GM19351 (cell line): ENCODE results near the gene MYO1D.

Experiments
- ATAC-seq: cut with Tn5 transposase; IDR thresholded peaks from one replicate; pipeline ENCODE4 v1.9.1; 2021; ENCODE audit warnings: mild to moderate bottlenecking, moderate library complexity; ENCODE audit not compliant: unreplicated experiment

Gene MYO1D

GRCh38 chr17:32786169-32786568 lies 90.8 kb downstream of the MYO1D start:
- ATAC-seq, result no peak

GRCh38 chr17:32784113-32784512 lies 92.8 kb downstream of the MYO1D start:
- no peak for ATAC-seq

- no peak for ATAC-seq
Measured at GRCh38 chr17:32783602-32784001, 93.3 kb downstream of the MYO1D start.

- ATAC-seq, result no peak
Measured at GRCh38 chr17:32780721-32781120, 96.2 kb downstream of the MYO1D start.

GRCh38 chr17:32777922-32778321 lies 99.0 kb downstream of the MYO1D start:
- no peak for ATAC-seq

GRCh38 chr17:32777436-32777835 lies 99.5 kb downstream of the MYO1D start:
- no peak for ATAC-seq

- no peak for ATAC-seq
Measured at GRCh38 chr17:32774695-32775084, 102.2 kb downstream of the MYO1D start.

GRCh38 chr17:32773856-32774694 lies 102.8 kb downstream of the MYO1D start:
- no peak for ATAC-seq

GRCh38 chr17:32772453-32773025 lies 104.4 kb downstream of the MYO1D start:
- ATAC-seq, result no peak

- no peak for ATAC-seq
Measured at GRCh38 chr17:32771396-32771795, 105.5 kb downstream of the MYO1D start.

- no peak for ATAC-seq
Measured at GRCh38 chr17:32769846-32770245, 107.1 kb downstream of the MYO1D start.

- ATAC-seq, result no peak
Measured at GRCh38 chr17:32763855-32764439, 113.0 kb downstream of the MYO1D start.

GRCh38 chr17:32759476-32759875 lies 117.4 kb downstream of the MYO1D start:
- no peak for ATAC-seq

GRCh38 chr17:32757963-32758362 lies 119.0 kb downstream of the MYO1D start:
- ATAC-seq, result no peak

GRCh38 chr17:32756696-32757095 lies 120.2 kb downstream of the MYO1D start:
- ATAC-seq, result no peak

GRCh38 chr17:32755045-32755805 lies 121.7 kb downstream of the MYO1D start:
- ATAC-seq, result no peak

GRCh38 chr17:32752934-32753333 lies 124.0 kb downstream of the MYO1D start:
- ATAC-seq, result no peak

- no peak for ATAC-seq
Measured at GRCh38 chr17:32747856-32748255, 129.1 kb downstream of the MYO1D start.

GRCh38 chr17:32746698-32747097 lies 130.2 kb downstream of the MYO1D start:
- ATAC-seq, result no peak

- no peak for ATAC-seq
Measured at GRCh38 chr17:32746280-32746679, 130.6 kb downstream of the MYO1D start.
